T1000 (cell line): ENCODE data around the gene SORCS1.

Experiments
- DNase-seq: peaks from one replicate; lab custom pipeline; 2025; ENCODE audit warnings: mixed read lengths; lab: John Stamatoyannopoulos, UW

The SORCS1 gene

DNA sequence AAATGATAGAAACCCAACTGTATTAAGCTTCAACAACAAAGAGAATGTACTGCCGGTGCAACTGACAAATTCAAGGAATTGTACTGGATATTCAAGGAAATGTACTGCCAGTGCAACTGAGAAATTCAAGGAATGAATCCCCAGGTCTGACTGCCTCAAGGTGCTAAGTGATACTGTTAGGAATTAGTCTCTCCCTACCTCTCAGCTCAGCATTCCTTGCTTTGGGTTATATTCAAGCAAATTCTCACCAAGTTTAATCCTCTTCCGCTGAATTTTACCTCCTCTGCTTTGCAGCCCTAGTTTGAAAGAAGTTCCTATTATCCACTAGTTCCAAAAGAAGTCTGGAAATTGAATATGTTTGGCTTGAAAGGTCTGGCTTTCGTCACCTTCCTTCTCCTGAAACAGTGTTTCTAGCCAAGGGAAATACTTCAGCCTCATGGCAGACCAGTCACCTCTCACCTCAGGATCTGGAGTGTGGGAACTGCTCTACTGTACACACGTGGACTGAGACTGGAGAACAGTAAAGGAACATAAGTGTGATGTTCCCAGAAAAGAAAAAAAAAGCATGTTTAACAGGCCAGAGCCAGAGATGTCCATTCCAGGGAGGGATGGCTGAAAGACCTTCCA is 60.4 kb downstream of the SORCS1 start:
- no peak for DNase-seq

DNA sequence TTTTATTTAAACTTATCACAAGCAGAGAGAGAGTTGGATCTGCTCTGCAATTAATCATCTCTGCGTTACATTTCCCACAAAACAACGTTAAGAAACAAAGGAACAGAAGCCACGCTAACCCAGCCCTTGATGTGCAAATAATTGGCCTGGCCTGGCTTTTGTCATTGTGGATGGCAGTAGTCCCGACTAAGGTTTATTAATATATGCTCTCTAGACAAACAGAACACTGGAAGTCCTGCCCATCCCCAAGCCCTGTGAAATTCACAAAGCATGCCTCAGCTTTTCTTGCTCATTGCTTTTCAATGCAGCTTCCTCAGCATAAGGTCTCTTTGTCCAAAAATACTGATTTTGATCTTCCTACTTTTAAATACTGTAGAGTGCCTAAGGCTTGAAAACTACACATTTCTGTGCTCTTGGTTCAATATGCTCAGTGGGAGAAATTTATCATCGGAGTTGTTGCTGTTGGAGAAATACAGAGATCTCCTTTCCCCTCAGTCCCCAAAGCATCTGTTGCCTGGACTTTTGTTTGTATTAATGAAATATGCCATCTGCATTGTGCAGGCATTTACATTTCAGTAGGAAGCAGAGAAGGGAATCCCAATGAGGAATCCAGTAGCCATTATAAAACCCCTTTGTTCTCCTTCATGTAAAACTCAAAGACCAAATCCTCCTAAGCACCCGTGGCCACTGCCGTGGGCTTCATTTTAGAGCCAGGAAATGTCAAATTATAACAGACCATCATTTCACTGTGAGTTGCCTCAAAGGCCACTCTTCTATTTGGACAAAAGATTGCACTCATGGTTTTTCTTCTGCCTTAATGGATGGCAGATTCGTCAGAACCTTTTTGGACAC is 61.1 kb downstream of the SORCS1 start:
- no peak for DNase-seq

DNA sequence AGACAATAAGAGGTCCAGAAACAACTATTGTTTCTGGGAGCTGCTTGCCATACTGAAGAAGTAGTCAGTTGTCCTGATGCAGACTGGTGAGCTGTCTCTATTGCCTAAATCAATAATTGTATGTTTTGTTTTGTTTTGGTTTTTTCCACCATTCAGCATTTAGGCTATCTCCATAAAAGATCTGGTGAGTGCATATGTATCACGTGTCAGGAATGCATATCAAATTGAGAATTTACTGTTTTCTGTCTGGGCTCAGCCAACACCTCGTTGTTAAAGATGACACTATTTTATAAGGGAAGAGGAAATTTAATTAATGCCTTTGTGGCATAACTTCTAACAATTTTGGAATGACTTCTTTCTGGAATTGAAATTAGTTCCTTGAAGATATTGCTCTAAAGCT is 66.2 kb downstream of the SORCS1 start:
- DNase-seq: no peak

DNA sequence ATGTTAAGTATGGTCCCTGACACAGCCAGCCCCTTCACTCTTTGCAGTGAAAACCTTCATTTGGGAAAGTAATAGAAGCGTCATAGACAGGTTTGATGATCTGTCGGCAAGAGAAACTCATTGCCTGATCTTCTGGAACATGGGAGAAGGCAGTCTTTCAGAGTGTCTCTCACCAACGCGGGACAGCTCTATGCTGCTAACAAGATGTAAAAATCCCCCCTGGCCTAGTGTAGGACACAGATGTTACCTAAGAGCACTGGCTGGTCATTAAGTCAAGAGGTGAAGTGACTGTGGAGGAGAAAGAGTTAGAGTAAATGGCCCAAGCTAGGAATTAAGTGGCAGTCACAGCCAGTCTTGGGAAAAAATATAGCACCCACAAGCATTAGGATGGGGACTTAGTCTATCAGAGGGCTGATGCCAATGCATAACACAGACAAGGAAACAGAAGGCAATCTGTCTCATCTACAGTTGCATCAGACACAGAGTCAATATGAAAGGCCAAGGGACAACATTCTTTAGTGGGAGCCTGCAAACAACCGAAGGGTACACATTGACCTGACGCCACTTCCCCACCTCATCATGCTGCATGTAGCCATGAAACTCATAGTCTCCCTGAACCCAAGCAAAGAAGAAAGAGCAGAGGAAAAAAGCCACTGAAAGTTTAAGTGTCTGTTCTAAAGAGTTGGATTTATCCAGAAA is 69.5 kb downstream of the SORCS1 start:
- DNase-seq: no peak

DNA sequence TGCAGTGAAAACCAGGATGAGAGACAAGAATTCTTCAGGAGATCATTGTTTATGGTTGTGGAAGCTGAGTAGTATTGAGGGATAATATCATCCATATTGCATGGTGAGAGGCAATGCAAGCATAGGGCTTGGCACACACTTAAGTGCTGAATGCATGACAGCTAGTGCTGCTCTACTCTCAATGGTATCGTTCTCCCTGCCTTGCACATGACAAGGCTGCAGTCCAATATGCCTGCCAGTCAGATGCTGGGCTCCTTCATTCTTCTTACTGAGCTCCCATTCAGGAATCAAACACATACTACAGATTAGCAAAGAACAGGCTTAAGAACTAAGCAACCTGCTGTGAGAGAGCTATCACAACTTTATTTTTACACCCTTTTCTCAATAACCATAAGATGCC is 72.2 kb downstream of the SORCS1 start:
- DNase-seq: no peak

DNA sequence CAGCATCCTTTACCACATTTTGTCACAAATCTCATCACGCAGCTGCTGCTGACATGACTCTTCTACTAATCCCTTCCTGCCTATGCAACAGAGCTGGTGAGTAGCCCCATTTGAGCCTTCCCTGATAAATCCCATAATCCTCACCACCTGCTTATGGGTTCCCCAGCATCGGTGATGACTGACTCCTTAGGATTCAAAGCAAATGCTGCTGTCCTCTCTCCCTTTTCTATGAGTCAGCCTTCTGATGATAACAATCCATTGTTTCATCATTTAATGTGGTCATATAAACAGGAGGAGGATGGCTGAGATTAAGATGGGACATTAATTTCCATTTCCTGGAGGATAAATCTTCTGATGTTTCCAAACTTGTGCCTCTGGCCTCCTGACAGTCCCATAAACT is 73.4 kb downstream of the SORCS1 start:
- DNase-seq: no peak

DNA sequence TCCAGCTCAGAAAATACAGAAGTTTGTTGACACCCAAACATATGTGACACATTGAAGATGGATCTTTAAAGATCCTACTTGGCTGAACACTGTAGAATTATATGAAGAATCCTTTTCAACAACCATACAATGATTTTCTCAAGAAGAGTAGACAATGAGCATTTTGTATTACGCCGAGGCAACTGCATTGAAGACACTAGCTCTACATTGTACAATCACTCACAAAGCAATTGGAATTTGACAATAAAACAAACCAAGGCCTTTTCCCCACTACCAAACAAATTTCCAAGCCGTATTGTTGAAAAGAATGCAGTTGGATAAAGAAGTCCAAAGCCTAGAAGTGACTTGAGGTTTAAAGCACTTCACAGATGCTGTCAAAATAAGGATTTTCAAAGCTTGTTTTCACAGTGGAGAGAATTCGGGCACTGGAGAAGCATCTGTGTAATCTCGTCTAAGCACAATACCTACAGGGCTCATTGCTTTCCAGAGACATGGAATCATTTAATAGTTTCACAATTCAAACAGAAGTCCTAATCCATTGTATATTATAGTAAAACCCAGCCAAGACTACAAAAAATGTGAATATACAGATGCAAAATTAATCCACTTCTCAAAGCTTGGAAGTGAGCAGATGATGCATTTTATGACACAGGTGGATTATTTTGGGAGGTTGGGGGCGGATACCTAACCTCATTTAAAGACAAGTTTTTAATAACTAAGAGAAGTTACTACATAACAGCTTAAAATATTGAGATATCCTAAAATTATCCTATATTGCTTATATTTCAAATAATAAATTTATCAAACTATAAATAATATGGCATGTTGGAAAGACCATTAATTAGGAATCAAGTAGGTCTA is 78.6 kb downstream of the SORCS1 start:
- DNase-seq: no peak

DNA sequence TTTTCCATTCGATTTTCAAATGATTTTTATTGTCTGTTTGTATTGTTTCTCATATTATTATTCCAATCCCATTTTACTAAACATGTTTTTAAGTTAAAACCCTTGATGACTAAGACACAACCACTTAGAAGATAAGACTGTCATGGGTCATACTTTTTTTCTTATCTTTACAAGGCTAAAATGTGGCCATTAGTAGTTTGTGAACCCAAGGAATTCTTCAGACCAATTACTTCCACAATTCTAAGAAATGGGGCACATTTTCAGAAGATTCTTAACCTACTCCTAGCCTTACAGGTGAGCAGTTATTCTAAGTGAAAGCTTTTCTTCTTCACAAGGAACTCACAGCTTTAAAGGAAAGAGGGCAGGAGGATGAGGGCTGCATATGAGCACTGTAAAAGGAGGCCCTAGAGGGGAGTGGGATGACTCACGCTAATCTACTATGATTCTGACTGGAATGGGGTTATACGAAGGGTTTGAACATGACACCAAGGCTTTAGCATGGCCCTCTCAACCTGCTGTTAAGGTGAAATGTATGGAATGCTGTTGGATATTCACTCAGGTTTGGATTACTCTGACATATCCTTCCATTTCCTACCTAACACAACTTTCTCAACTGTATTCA is 81.0 kb downstream of the SORCS1 start:
- no peak for DNase-seq

DNA sequence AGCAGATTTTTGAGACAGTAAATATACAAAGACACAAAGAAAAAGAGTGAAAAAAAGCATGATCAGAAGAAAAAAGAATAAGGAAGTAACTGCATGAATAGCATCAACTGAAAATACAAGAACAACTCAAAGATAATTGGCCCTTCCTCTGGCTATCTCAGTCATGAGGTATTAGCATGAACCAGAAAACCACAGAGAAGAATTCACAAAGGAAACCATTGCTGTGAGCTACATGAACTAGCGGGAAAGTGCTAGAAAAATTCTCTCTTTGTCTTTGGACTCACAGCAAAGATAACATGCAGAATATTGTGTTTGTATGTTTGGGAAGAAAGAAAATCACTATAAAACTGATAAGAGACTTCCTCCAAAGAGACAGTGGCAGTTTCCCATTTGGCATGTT is 82.9 kb downstream of the SORCS1 start:
- no peak for DNase-seq

DNA sequence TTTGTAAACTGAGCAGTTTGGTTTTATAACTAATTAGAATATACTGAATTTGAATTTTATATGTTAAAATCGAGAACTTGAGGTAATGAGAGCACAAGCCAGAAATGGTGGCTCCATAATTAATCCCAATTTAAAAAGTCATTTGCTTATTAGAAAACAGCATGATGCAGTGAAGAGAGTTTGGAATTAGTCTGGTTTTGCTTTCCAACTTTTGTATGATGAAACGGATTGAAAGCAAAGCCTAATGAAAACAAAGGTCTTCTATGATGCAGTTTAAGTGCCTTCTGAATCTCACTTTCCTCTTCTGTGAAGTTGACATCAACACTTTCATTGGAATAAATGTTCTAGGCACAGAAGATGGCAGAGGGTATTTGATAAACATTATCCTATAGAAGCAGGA is 89.4 kb downstream of the SORCS1 start:
- no peak for DNase-seq

DNA sequence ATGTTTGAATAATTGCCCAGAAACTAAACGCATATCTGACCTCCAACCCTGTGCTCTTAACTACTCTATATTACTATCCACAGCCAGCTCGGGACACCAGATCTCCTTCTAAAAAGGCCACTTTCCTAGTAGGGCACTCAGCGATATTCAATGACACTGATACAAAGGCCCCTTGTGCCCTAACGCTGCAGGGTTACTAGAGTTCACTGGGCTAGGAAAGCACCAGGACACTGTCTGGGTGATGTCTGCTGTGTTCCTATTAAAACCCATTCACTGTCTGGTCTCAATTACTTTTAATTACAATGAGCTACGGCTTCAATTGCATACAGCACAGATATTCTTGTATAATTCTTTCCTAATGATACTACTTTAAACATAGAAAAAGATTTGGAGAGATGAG is 91.7 kb downstream of the SORCS1 start:
- DNase-seq: no peak

DNA sequence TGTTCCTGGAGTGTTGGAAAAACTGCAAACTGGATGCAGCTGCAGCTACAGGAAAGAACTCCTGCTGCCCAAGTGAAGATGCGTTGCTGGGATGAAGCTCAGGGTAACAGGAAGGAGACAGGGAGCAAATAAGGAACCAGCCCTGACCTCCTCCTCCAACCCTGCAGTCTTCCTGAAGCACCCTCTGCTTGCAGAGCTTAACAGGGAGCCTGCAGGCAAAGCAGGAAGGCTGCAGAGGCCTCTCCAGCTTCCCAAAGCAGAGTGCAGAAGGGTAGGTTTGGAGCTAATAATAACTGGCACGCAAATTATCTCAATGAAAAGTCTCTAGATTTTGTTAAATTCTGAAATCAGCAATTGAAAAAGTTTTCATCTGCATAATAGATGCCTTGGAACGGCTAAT is 92.5 kb downstream of the SORCS1 start:
- no peak for DNase-seq

DNA sequence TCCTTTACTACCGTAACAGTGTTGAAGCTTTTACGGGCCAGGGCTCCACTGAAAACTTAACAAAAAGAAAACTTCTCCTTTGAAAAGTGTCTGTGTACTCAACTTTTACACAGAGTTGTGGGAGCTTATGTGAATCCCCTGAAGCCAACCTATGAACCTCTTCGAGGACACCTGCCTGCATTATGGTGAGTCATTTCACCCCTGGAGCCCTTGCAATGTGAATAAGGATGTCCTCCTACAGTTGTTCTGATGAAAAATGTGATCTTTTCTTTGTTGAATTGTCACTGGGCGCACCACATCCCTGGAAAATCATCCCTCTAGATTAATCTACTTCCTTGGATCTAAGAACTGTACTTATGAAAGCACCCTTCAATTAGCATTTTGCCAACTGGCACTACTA is 93.2 kb downstream of the SORCS1 start:
- no peak for DNase-seq

DNA sequence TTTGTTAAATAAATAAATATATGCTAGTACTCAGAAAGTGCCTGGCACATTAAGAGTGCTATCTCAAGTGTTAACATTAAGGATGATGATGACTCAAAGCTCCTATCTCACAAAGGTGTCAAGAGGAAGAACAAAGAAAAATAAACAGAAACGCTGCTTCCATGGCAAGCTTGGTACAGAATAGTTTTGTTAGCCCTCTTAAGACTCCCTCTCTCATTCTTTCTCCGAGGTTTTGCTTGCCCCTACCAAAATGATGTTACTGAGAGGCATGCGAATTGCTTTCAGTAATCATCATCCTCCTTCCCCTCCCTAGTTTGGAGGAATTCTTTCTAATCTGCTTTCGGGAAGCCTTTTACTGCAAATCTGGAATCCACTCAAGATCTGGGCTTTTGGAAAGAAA is 96.7 kb downstream of the SORCS1 start:
- DNase-seq: no peak

DNA sequence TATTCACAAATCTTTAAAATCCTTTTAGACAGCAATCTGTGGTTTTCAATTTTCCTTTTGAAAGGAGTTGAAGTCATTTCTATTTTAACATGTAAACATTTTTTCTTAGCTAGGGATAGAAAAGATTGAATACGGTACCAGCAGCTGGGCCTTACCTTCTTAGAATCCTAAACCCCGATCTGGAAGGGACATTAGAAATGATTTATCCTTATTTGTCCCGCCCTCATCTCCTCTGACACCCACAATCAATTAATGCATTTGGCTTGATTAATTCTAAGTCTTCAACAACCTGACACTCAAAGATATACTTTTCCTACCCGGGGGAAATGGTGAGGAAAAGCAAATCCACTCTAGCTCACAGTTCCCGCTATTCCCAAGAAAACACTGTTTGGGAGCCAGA is 100.4 kb downstream of the SORCS1 start:
- no peak for DNase-seq

DNA sequence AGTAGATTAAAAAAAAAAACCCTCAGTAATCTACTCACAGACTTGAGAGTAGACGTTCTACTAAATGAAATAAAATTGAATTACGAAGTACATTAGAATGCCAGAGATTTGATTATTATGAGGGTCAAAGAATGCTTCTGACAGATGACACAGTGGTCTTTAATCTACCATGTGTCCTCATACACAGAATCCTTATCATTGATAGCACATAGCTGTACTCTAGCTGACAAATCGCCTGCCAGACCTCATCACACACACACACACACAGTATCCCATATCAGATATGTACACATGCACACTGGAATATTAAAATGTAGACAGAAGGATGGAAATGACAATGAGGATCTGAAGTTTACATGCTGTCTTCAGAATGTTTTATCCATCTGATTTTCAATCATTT is 104.6 kb downstream of the SORCS1 start:
- no peak for DNase-seq

DNA sequence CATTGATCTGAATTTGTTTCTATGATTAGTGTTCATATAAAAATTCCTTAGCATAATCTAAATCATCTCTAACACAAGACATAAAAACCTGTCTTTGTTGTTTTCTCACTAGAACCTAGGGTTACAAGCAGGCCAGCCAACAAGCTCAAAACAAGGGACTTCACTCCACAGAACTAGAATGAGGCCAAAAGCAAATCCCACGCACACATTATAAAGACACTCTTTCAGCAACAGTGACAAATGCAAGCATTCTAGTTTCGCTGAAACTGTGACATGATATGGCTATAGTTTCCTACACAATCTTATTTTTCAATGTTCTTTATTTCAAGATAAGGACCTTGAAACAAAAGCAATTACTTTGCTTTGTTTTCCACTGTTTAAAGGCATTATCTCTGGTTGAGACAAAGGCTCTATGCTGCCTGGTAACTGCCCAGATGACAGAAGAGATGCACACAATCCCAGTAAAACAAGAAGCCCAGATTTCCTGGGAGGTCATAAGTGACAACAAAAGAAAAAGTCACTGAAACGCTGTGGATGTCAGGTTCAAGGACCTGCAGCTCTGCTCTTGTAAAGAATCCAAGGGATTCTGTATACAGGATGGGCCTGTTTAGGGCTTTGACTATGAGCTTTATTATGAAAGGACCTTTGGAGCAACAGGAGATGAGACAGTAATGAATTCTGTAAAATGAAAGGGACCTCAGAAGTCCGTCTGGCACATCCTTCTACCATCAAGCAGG is 105.3 kb downstream of the SORCS1 start:
- no peak for DNase-seq

DNA sequence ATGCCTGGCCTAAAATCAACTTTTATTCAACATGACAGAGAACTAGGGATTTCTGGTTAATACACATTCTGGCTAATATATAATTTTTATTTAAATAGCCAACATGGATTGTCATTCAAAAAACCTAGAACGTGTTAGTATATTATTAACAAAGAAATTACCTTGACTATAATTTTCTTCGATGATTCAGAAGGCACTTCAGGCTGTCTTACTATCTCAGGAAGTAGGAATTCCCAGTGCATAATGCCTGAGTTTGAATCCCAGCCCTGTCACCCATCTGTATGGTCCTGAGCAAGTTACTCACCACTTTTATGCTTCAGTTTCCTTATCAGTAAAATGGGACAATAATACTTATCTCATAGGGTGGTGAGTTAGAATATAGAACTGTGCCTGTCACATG is 106.2 kb downstream of the SORCS1 start:
- DNase-seq: no peak

DNA sequence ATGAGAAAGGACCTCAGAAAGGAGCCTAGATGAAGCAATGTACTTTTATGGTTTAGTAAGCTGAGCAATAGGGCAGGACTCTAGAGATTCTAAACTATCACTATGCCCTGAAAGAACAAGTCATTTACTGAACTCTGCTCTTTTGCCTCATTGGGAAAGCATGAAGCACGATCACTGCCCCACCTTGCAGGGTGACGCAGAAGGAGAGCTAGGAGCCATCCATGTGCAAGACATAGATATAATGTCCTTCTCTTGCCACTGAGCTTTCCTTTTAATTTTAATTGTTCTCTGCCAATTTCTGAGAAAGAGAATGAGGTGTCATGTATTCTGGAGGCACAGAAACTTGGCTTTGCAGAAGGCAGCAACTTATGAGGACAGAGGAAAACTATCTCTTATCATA is 108.3 kb downstream of the SORCS1 start:
- no peak for DNase-seq

DNA sequence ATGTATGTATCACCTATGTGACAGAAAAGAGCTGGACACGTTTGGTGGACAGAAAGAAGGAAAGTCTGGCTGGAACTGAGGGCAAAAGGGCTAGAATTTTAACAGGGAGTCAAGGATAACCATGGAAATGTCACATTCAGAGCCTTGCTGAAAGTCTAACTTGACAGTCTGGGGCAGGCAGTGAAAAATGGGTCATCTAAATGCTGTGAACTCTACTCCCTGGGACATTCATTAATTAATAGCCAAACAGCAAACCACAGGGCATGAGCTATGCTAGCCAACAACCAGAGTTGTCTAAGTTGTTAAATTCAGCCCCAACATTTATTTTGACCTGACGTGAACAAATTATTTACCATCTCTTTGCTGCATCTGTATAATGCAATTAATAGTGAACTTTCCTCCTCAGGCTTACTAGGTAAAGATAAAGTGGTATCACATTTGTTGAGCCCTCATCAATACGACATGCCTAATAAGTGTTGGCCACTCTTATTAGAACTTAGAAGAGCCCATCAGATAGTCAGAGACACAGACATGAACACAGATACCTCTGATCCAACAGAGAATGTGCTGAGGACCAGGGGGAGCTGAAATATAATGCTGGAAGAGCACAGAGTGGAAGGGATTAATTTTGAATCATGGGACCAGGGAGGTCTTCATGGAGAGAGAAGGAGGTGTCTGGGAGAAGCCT is 109.9 kb downstream of the SORCS1 start:
- no peak for DNase-seq
